ENCODE results near the gene PLCH1. TPM values are rescaled to one million over a fixed set of nuclear protein-coding genes. Genes with fewer than 3 reads are reported as not detected.

PLCH1 gene
- total and polyA plus RNA-seq, 2 of the 8 experiments (the other 6 are each of a cell fraction or from before 2014, with no cell fraction given), result 5.8 to 17.2 TPM

DNA sequence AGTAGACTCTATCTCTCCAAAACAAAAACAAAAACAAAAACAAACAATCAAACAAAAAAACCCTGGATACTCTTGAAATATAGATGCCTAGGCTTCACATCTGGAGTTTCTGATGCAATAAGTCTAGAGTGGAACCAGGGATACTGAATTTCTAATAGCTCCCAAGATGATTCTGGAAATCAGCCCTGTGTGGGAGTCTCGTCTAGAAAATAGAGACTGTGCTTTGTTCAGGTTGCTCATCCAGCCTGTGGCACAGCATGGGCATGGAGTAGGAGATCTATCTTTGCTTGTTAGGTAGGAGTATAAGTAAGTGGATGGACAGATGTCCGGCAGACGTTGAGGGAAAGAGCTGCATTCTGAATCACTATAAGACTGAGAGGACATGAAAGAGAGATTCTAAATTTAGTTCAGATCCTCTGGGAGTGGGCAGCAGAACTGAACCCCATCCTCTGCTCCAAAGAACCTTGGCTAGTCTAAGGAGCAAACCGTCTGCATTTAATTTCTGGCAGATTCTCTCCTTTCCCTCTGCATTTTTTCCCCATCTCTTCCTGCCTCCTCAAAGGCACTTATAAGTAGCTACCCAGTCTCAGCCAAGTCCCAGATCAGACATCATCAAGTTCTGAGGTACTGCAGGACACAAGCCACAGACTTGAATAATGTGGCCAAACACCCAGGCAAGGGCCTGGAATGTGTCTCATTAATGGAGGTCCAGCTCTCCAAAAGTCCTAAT is 358.8 kb downstream of the PLCH1 start:
- CTCF ChIA-PET (ENCODE audit: partially characterized antibody), result interaction anchor here (0.6 to 5.1 kb wide), 6 partner anchors 29 to 323 kb away, joined by 3 to 35 read pairs (median 3); no protein-coding TSS in a partner anchor
- TF ChIP-seq PHF8 (conservative IDR thresholded peaks at IDR 0.05; ENCODE audit: low read depth, low read length), result no peak
- TF ChIP-seq EP300 (IDR thresholded peaks at IDR 0.05; ENCODE audit: borderline replicate concordance in 1 of 2, low read depth in 2 of 2, low read length in 2 of 2), result no peak
- TF ChIP-seq POLR2AphosphoS5 (IDR thresholded peaks at IDR 0.05; ENCODE audit: low read depth, low read length), result no peak
- no peak for TF ChIP-seq POLR2A (IDR thresholded peaks at IDR 0.05; ENCODE audit: control extremely low read depth in 1 of 2, low read depth in 2 of 2, low read length in 2 of 2)
- TF ChIP-seq ATF2 (IDR thresholded peaks at IDR 0.05; ENCODE audit: low read length), result no peak
- no peak for TF ChIP-seq SAP30 (IDR thresholded peaks at IDR 0.05; ENCODE audit: insufficient read depth, insufficient replicate concordance, low read length)
- TF ChIP-seq TAF7 (optimal IDR thresholded peaks at IDR 0.05; ENCODE audit: borderline replicate concordance, low read depth, low read length), result no peak
- no peak for TF ChIP-seq SIX5 (IDR thresholded peaks at IDR 0.05; ENCODE audit: low read depth, low read length)
- no peak for TF ChIP-seq POU5F1 (IDR thresholded peaks at IDR 0.05; ENCODE audit: low read depth, low read length)
- no peak for TF ChIP-seq NRF1 (IDR thresholded peaks at IDR 0.05; ENCODE audit: low read depth, low read length)
- no peak for TF ChIP-seq RXRA (IDR thresholded peaks at IDR 0.05; ENCODE audit: insufficient read depth, low read depth, low read length)

More for the DNA sequence above, 358.8 kb downstream of the PLCH1 start:
- peak overlapping the region; percentile 13; the same call in 1 of the 2 replicates for H2BK20ac ChIP-seq (ENCODE audit: low read length)
- 82% methylated on average over 4 of the region's 4 CpGs; no CpG with 5 or more reads in 1 of the 2 experiments for WGBS, 2 experiments (ENCODE audit: extremely low coverage in 1 of 2, insufficient coverage in 1 of 2, insufficient read length in 1 of 2, insufficient replicate concordance in 2 of 2, low coverage in 1 of 2, low lambda C conversion rate in 2 of 2, missing lambda C conversion rate in 1 of 2)
- H4K8ac ChIP-seq (ENCODE audit: extremely low read depth, insufficient read depth, low read length), result no peak overlapping the region
- H3K27ac ChIP-seq (ENCODE audit: low read depth, low read length), result no peak overlapping the region
- no peak overlapping the region for H3K4ac ChIP-seq (replicated peaks; ENCODE audit: insufficient read length, low read depth, low read length)
- H3K56ac ChIP-seq (replicated peaks; ENCODE audit: insufficient read length, low read depth, low read length), result no peak overlapping the region
- no peak overlapping the region for H2AK5ac ChIP-seq (ENCODE audit: low read depth, low read length)
- no peaks in the 10 kb centered on the region for H4K20me1 ChIP-seq (replicated peaks in 1 of 2; ENCODE audit: control insufficient read depth in 1 of 2, insufficient read depth in 2 of 2, low read length in 2 of 2)
- no peak overlapping the region for H3K18ac ChIP-seq (ENCODE audit: extremely low read depth, low read length)
- FAIRE-seq (no peak), DNase-seq (ENCODE audit: low read depth in 1 of 2, low spot score in 2 of 2) (no peak)
- H3K36me3 ChIP-seq (ENCODE audit: control insufficient read depth in 2 of 4, insufficient read depth in 4 of 4, low read length in 3 of 4), result no peaks in the 10 kb centered on the region
- no peak overlapping the region for H3K9ac ChIP-seq (replicated peaks in 1 of 4; ENCODE audit: extremely low read depth in 1 of 4, low read depth in 3 of 4, low read length in 3 of 4)
- no peak overlapping the region for H3K4me2 ChIP-seq (ENCODE audit: insufficient read depth in 1 of 2, low read depth in 2 of 2, low read length in 2 of 2)
- no peaks in the 10 kb centered on the region for H3K79me2 ChIP-seq (ENCODE audit: control insufficient read depth in 1 of 2, insufficient read depth in 2 of 2, low read length in 2 of 2)
- H2AFZ ChIP-seq (ENCODE audit: low read length), result no peak overlapping the region
- H3K4me3 ChIP-seq (ENCODE audit: extremely low read depth in 1 of 4, insufficient read depth in 2 of 4, low read depth in 3 of 4, low read length in 4 of 4), result no peak overlapping the region
- no peak overlapping the region for H3K23ac ChIP-seq (ENCODE audit: insufficient read length)
- no peak overlapping the region for H2BK120ac ChIP-seq (replicated peaks; ENCODE audit: low read depth, low read length)
- H3K23me2 ChIP-seq (ENCODE audit: low read depth, low read length), result no peaks in the 10 kb centered on the region; the same call in 1 of the 2 replicates
- no peaks in the 10 kb centered on the region for H3K79me1 ChIP-seq (ENCODE audit: low read depth, low read length)
- no peaks in the 10 kb centered on the region for H3K27me3 ChIP-seq (replicated peaks in 1 of 4; ENCODE audit: control insufficient read depth in 3 of 4, extremely low read depth in 1 of 4, insufficient read depth in 3 of 4, low read length in 3 of 4)
- no peaks in the 10 kb centered on the region for H3K9me3 ChIP-seq (ENCODE audit: insufficient read depth in 2 of 2, low read depth in 1 of 2, low read length in 1 of 2)
- no peak overlapping the region for H2BK15ac ChIP-seq (ENCODE audit: low read length)
- H4K91ac ChIP-seq (replicated peaks; ENCODE audit: insufficient read length, low read length), result no peak overlapping the region
- H3K4me1 ChIP-seq (replicated peaks in 1 of 4; ENCODE audit: control insufficient read depth in 3 of 4, insufficient read depth in 4 of 4, low read length in 3 of 4), result peaks cover 0 to 4% (median 3%) of the 10 kb centered on the region in 4 experiments; a peak in 3 of 7 replicates
- no peak overlapping the region for H3K14ac ChIP-seq (ENCODE audit: insufficient read length)
- POLR2A ChIA-PET (ENCODE audit: partially characterized antibody), result interaction anchor here (0.6 to 0.7 kb wide), 2 partner anchors 209 to 310 kb away, joined by 3 read pairs; no protein-coding TSS in a partner anchor
- H2BK5ac ChIP-seq (ENCODE audit: low read depth, low read length), result no peak overlapping the region
- no peak overlapping the region for H4K5ac ChIP-seq (ENCODE audit: insufficient read length, low read depth, low read length)
- peak overlapping the region; percentile 40; the same call in 1 of the 2 replicates for H2BK12ac ChIP-seq (ENCODE audit: low read depth, low read length)

All from H1 (cell line).